GM21576 (cell line): Measurements from ENCODE around the gene PRELP.

Experiments used
- ATAC-seq: cut with Tn5 transposase; IDR thresholded peaks from one replicate; pipeline ENCODE4 v1.9.1; 2021; ENCODE audit warnings: mild to moderate bottlenecking, moderate library complexity; ENCODE audit not compliant: unreplicated experiment

The PRELP gene

DNA sequence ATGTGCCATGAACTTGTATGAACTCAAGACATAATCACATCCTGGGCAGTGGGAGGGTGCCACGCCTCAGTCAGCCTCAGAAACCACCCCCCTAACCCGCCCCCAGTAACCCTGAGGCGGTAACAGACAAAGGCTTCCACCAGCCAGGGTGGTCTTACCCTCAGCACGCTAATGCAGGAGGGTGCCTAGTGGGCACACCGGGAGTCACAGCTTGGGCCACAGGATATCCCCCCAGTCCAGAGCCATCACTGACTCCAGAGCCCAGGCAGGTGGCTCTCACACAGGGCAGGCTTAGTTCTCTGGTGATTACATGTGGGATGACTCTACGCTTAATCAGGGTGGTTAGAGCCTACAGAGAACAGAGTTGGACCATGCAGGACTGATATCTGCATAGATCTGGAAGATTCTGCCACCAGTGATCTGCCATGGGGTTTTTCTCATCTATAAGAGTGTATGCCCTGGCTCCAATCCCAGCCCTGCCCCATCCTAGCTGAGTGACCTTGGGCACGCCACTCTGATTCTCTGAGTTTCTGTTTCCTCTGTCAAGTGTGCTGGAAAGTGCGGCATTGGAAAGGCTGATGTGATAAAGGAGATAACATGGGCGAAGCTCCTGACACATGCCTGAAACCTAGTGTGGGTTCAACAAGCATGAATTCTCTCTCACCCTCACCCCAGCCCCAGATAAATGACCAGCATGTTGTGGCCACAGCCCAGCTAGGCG lies 45.6 kb downstream of the PRELP start:
- no peak for ATAC-seq

- ATAC-seq = no peak
These were observed 46.2 kb downstream of the PRELP start for GRCh38 chr1:203521812-203522211.

DNA sequence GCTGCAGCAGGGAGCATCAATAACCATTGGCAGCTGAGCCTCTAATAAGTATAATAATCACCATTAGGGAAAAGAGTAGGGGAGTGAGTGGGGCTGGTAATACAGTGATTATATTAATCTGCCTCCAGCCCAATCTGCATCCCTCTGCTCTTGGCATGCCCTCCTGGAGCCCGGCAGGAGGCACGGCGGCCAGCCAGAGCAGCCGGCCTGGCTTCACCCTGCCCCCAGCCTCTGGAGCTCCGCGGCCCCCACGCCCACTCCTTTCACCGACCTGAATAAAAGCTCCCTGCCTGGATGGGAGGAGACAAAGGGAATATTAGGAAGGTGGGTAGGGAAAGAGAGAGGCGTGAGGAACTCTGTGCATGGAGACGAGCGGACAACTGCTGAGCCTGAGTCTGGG lies 46.6 kb downstream of the PRELP start:
- ATAC-seq = no peak

DNA sequence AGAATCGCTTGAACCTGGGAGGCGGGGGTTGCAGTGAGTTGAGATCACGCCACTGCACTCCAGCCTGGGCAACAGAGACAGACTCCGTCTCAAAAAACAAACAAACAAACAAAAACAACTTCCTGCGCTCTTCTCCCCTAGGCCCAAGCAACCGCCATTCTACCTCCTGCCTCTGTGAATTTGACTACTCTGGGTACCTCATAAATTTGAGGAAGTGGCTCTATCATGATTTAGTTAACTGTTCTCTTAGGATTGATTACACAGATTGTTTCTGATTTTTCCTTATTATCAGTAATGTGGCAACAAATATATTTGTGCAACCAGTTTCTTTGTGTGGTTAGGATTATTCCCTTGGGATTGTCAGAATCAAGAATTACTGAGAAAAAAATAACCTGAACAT lies 48.1 kb downstream of the PRELP start:
- ATAC-seq = no peak

- ATAC-seq = no peak
These were observed 48.5 kb downstream of the PRELP start for GRCh38 chr1:203524152-203524551.

- ATAC-seq = no peak
These were observed 49.2 kb downstream of the PRELP start for GRCh38 chr1:203524824-203525223.

- ATAC-seq = no peak
These were observed 50.1 kb downstream of the PRELP start for GRCh38 chr1:203525685-203526084.

- no peak for ATAC-seq
These were observed 50.5 kb downstream of the PRELP start for GRCh38 chr1:203526130-203526529.

DNA sequence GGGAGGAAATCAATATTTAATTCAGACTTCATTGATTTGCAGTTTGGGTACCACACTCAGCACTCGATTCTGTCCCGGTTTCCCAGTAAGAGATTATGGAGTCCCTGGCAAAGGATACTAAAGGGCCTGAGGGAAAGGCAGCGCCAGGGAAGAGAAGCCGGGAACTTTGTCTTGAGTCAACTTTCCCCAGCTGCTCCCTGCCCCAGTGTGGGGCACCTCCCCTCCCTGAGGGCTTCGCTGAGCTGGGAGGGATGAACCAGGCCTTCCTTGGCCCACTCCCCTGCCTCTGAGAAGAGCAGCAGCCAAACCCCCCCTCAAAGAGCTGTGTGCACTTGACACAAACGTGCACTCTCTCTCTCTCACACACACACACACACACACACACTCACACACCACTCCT lies 51.0 kb downstream of the PRELP start:
- no peak for ATAC-seq

- ATAC-seq = no peak
These were observed 51.4 kb downstream of the PRELP start for GRCh38 chr1:203527013-203527412.

DNA sequence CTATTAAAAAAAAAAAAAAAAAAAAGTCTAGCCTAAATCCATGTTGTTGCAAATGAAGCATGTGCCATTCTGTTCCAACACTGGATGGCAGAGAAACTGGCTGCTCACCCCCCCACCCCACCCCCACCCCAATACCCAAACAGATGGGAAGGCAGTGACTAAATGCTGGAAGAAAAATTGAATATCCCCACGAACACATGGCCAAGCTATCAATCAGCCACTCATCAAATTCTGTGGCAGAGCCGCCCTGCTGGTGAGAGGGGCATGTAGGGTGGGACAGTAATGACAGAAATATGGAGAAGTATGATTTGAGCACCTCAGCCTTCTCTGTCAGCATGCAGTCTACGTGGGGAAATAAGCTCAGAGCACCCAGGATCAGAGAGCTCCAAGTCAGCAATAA lies 52.5 kb downstream of the PRELP start:
- no peak for ATAC-seq

DNA sequence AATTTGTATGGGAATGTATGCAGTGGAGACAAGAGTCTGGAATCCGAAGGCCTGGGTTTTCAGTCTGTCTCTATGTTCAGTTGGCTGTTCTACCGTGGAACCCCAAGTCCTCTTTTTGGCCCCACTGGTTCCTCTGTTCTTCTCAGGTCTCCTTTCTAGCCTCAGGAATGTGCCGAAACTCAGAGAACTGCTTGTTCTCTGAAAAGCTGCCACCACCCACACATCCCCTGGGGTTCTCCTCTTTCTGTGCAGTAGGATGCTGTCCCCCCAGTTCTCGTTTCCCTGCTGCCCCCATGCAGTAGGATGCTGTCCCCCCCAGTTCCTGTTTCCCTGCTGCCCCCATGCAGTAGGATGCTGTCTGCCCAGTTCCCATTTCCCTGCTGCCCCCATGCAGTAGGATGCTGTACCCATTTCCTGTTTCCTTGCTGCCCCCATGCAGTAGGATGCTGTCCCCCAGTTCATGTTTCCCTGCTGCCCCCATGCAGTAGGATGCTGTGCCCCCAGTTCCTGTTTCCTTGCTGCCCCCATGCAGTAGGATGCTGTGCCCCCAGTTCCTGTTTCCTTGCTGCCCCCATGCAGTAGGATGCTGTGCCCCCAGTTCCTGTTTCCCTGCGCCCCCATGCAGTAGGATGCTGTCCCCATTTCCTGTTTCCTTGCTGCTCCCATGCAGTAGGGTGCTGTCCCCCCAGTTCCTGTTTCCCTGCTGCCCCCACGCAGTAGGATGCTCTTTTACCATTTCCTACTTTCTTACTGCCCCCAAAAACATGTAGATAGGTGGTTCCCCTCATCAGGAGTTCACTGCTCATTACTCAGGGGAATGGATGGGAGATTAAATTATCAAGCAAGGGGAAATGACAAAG lies 53.6 kb downstream of the PRELP start:
- no peak for ATAC-seq

DNA sequence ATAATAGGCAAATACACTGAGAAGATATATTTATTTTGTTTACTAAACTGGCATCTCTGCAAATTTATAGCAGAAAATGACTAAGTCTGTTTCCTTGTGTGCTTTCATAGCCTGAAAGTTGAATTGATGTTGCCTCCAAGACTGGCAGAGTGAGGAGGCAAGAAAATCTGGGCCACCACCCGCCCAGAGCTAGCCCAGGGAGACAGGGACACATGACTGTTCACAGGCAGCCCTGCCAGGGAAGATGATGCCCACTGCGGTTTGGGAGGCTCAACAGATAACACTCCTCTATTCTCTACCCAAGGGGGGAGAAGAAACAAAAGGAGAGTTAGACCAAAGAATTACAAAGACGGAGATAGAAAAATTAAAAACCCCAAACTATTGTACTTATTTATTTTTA lies 55.5 kb downstream of the PRELP start:
- no peak for ATAC-seq

DNA sequence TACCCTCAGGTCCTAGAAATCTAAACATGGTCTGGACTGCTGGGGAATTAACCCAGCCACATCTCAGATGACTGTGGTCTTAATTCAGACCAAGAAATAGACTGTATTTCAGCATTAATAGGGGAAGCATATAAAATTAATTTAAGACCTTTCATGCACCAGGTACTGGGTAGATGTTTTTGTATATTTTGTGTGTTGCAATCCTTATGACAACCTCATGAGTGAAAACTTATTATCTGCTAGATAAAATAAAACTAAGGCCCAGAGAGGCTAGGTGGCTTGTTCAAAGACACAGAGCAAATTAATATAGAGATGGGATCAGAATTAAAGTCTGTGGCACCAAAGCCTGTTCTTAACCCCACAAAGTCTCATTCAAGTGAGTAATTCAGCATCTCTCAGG lies 58.4 kb downstream of the PRELP start:
- no peak for ATAC-seq

GRCh38 chr1:203534526-203534925 lies 58.9 kb downstream of the PRELP start:
- ATAC-seq = no peak

DNA sequence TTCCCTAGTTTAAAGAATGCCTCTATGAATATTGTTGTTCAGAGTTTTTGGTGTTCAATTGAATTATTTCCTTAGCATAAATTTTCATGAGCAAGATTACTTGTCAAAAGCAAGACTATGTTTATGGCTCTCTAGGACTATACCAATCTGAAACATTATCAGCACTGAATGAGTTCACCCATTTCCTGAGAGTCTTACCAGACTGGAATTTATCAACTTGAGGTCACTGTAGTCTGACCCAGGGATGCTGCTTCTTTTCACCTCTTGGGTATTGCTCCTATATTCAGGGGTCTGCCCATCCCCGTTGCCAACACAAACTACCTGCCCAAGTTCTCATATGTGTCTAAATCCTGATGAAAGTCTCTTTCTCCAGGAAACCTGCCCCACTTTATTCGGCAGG lies 61.0 kb downstream of the PRELP start:
- ATAC-seq = no peak

GRCh38 chr1:203536980-203537455 lies 61.4 kb downstream of the PRELP start:
- no peak for ATAC-seq

- ATAC-seq = no peak
These were observed 62.3 kb downstream of the PRELP start for GRCh38 chr1:203537806-203538464.

- ATAC-seq = no peak
These were observed 63.1 kb downstream of the PRELP start for GRCh38 chr1:203538726-203539125.

DNA sequence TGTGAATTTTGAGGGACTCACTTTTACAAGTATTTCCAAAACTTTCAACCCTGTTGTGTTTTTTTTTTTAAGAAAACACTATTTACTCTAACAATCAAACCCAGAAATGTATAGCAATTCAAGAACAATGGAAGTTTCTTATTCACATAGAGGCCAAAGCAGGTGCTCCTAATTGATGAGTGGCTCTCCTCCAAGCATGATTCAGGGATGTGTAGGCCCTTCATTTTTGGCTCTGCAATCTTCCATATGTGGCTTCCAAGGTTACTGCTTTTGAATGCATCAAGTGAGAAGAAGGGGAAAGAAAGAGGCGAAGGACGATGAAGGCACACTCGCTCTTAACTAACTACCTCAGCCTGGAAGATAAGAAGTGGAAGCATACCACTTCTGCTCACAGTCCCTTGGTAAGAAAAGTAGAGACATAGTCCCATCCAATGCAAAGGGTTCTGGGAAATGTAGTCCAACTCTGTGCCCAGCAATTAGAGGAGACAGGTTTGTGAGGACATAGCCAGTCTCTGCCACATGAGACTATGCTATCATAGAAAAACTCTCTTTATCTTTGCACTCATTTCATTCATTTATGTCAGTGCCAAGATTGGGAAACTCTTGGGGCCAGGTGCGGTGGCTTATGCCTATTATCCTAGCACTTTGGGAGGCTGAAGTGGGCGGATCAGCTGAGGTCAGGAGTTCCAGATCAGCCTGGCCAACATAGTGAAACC lies 64.4 kb downstream of the PRELP start:
- ATAC-seq = no peak
